Calu3 (cell line): Measurements from ENCODE around the gene PDE4B. TPM values are rescaled to one million over a fixed set of nuclear protein-coding genes. Genes with fewer than 3 reads are reported as not detected.

ENCODE experiments used
- BruUV-seq: library from RNA; stranded (reverse); fragments of 400-500 nt; replicated peaks from 2 replicates; lab custom pipeline; 2021; lab: Mats Ljungman, UMichigan
- CTCF ChIA-PET: fragments of 300-600 bp; sonication (Branson Sonifier 250); formaldehyde crosslinking; loops from one replicate; lab custom pipeline; 2022; ENCODE audit warnings: antibody characterized with exemption; lab: Charles Lee
- DNase-seq: peaks from one replicate; pipeline ENCODE4 v3.0.0; 2022
- H3K27ac Mint-ChIP-seq: one replicate; pipeline ENCODE4 v1.8.0; 2022; ENCODE audit warnings: mixed read lengths; ENCODE audit not compliant: unreplicated experiment
- H3K27me3 Mint-ChIP-seq: one replicate; pipeline ENCODE4 v1.8.0; 2022; ENCODE audit warnings: mixed read lengths; ENCODE audit not compliant: unreplicated experiment
- H3K36me3 Mint-ChIP-seq: one replicate; pipeline ENCODE4 v1.8.0; 2022; ENCODE audit warnings: mild to moderate bottlenecking, moderate library complexity, mixed read lengths; ENCODE audit not compliant: insufficient read depth, unreplicated experiment
- H3K4me1 Mint-ChIP-seq: one replicate; pipeline ENCODE4 v1.8.0; 2022; ENCODE audit warnings: mild to moderate bottlenecking, low read depth, mixed read lengths; ENCODE audit not compliant: unreplicated experiment
- H3K4me3 Mint-ChIP-seq: one replicate; pipeline ENCODE4 v1.8.0; 2022; ENCODE audit warnings: mild to moderate bottlenecking, low read depth, moderate library complexity, mixed read lengths; ENCODE audit not compliant: unreplicated experiment
- H3K9me3 Mint-ChIP-seq: one replicate; pipeline ENCODE4 v1.8.0; 2022; ENCODE audit warnings: low read depth, mixed read lengths; ENCODE audit not compliant: unreplicated experiment
- intact Hi-C: fragments of 100-400 bp; cut with micrococcal nuclease; formaldehyde crosslinking; loops from one replicate; pipeline ENCODE4 v1.10.0; 2022; ENCODE audit not compliant: unreplicated experiment
- total RNA-seq: library from RNA; stranded (reverse); gene quantifications from 2 replicates; pipeline ENCODE4 v1.2.3, GENCODE V29; 2022
- TF ChIP-seq, protein P1 (sequence below): fragments of 200-600 bp; IDR thresholded peaks from one replicate; pipeline ENCODE4 v1.8.0; 2022; ENCODE audit warnings: antibody characterized with exemption; ENCODE audit not compliant: unreplicated experiment

Gene PDE4B
- total RNA-seq, 1 experiment from 2014 or later, result 2.9 TPM

DNA sequence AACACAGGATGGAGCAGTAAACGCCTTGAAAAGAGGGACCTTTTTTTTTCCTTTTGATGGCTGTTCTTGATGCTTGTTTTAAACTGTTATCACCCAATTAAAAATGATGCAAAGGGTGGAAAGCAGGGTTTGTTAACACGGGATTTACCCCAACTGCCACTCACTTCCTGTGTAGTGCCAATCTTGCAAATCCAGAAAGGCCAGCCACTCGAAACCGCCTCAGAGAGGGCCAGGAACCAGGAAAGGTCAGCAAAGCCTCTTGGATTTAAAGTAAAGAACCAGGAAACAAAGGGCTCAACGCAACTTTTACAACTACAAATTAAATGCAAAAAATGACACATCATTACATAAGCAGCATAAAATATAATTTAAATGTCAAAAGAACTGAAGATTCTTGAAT lies 347.4 kb downstream of the PDE4B start:
- peak; percentile 51 for DNase-seq
- TF ChIP-seq, protein P1, sequence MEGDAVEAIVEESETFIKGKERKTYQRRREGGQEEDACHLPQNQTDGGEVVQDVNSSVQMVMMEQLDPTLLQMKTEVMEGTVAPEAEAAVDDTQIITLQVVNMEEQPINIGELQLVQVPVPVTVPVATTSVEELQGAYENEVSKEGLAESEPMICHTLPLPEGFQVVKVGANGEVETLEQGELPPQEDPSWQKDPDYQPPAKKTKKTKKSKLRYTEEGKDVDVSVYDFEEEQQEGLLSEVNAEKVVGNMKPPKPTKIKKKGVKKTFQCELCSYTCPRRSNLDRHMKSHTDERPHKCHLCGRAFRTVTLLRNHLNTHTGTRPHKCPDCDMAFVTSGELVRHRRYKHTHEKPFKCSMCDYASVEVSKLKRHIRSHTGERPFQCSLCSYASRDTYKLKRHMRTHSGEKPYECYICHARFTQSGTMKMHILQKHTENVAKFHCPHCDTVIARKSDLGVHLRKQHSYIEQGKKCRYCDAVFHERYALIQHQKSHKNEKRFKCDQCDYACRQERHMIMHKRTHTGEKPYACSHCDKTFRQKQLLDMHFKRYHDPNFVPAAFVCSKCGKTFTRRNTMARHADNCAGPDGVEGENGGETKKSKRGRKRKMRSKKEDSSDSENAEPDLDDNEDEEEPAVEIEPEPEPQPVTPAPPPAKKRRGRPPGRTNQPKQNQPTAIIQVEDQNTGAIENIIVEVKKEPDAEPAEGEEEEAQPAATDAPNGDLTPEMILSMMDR, result no peak
- peak overlapping the region; percentile 50 for H3K27ac Mint-ChIP-seq
- CTCF ChIA-PET, result interaction anchor here (0.7 kb wide), 1 partner anchor 28 kb away, joined by 6 read pairs; no protein-coding TSS in a partner anchor
- intact Hi-C loops, result no loop called here
- BruUV-seq, result no TSS peak
- H3K9me3 Mint-ChIP-seq, result no peaks in the 10 kb centered on the region
- peaks cover 10% of the 10 kb centered on the region for H3K4me1 Mint-ChIP-seq
- H3K36me3 Mint-ChIP-seq, result no peaks in the 10 kb centered on the region
- no peaks in the 10 kb centered on the region for H3K27me3 Mint-ChIP-seq
- no peak overlapping the region for H3K4me3 Mint-ChIP-seq

DNA sequence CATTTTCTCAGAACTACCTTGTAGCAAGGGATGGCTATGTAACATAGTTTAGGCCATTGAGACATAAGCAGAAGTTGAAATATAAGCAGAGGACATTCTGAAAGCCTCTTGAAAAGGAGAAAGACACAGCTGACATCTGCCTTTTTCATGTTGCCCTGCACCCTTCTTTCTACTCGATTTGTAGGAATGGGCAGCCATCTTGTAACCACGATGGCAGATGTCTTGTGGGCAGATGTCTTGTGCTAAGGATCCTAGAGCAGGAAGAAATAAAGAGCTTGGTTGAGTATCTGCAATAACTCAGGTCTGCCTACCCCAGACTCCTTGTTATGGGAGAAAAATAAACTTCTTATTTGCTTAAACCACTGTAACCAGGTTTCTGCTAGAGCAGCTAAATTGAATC lies 351.0 kb downstream of the PDE4B start:
- intact Hi-C loops, result no loop called here
- Mint-ChIP-seq H3K4me3 (no peak overlapping the region), H3K4me1 (peaks cover 10% of the 10 kb centered on the region), H3K9me3 (no peaks in the 10 kb centered on the region), H3K27me3 (no peaks in the 10 kb centered on the region), H3K36me3 (no peaks in the 10 kb centered on the region), H3K27ac (no peak overlapping the region)
- TF ChIP-seq, protein P1, result no peak
- DNase-seq, result no peak
- CTCF ChIA-PET, result no interaction called here
- no TSS peak for BruUV-seq

DNA sequence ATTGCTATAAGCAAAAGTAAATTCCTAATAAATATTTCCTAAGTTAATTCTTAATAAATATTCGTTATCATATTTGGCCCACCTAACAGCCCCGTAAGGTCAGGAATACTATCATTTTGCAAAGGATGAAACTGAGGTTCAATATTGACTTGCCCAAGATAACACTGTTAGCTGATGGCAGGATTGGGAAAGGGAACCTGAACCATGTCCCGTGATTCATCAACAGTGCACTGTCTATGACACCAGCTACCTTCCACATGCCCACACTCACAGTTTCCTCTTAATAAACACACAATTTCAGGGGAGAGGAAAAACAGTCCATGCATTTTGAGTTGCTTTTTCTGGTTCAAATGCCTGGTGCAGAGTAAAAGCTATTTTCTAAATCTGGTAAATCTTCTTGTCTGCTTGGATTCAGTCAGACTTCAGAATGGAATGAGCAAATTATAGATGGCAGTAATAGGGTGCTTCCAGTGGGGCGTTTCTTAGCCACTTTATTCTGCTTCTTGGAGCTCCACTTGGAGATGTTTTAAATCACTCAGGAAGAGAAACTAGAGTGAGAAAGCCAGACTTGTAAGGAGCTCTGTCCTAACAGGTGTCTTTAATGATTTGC lies 354.6 kb downstream of the PDE4B start:
- intact Hi-C loops, result no loop called here
- TF ChIP-seq, protein P1, result no peak
- Mint-ChIP-seq H3K4me3 (no peak overlapping the region), H3K27me3 (peaks cover 11% of the 10 kb centered on the region), H3K4me1 (no peaks in the 10 kb centered on the region), H3K36me3 (no peaks in the 10 kb centered on the region), H3K9me3 (no peaks in the 10 kb centered on the region), H3K27ac (no peak overlapping the region)
- CTCF ChIA-PET, result no interaction called here
- DNase-seq, result no peak
- BruUV-seq, result no TSS peak

DNA sequence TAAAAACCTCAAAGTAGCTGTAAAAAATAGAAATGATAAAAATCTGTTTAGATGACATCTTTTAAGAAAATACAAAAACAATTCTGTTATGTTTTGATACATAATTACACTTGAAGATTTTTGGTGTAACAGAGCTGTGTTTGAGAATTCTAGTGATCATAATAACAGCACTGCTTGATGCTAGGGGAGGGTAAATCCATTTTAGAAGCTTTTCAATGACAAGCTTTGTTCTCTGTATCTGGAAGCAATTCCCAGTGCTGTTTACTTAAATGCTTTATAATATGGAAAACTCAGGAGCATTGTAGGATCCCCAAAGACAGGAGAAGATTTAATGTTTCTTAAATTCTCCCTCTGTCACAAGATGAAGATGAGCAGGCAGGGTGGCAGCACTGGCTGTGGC lies 359.3 kb downstream of the PDE4B start:
- Mint-ChIP-seq H3K27ac (no peak overlapping the region), H3K4me3 (no peak overlapping the region), H3K36me3 (no peaks in the 10 kb centered on the region), H3K9me3 (no peaks in the 10 kb centered on the region), H3K27me3 (peaks cover 11% of the 10 kb centered on the region), H3K4me1 (no peaks in the 10 kb centered on the region)
- intact Hi-C loops, result no loop called here
- TF ChIP-seq, protein P1, result no peak
- BruUV-seq, result no TSS peak
- CTCF ChIA-PET, result no interaction called here
- no peak for DNase-seq
